ENCODE measurements around the gene RHOG.

The RHOG gene

DNA sequence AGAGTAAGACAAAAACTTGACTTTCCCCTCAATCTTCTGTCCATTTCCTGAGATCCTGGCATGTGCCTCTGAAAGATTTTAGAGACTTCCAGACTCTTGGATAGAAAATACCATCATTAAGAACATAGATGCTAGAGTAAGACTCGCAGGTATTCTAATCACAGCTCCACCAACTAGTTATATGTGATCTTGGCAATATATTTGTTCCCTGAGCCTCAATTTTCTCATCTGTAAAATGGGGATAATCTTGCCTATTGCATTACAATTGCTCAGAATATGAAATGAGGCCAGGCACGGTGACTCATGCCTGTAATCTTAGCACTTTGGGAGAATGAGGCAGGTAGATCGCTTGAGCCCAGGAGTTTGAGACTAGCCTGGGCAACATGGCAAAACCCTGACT lies 10.7 kb downstream of the RHOG start:
- H3K4me3 ChIP-seq (IDR thresholded peaks at IDR 0.05; ENCODE audit: insufficient read depth, low read depth, low read length) = no peak overlapping the region
- H3K27me3 ChIP-seq (ENCODE audit: insufficient read depth, low read depth) = no peaks in the 10 kb centered on the region
- H3K4me2 ChIP-seq = no peak overlapping the region
- no peak overlapping the region for H3K27ac ChIP-seq
- no peak overlapping the region for H2AFZ ChIP-seq (ENCODE audit: low read depth)
- H3K9ac ChIP-seq = no peak overlapping the region
- H3K36me3 ChIP-seq (ENCODE audit: insufficient read depth) = no peaks in the 10 kb centered on the region
- peaks cover 19% of the 10 kb centered on the region; the same call in 1 of the 2 replicates for H3K79me2 ChIP-seq (ENCODE audit: insufficient read depth, low read depth)
- H4K20me1 ChIP-seq (ENCODE audit: insufficient read depth) = no peaks in the 10 kb centered on the region
- no peak for TF ChIP-seq CTCF (conservative IDR thresholded peaks at IDR 0.05; ENCODE audit: low read depth, low read length)
- peaks cover 4% of the 10 kb centered on the region for H3K4me1 ChIP-seq (ENCODE audit: low read depth, poor library complexity, severe bottlenecking)

GRCh38 chr11:3827434-3828186 lies 13.1 kb downstream of the RHOG start:
- TF ChIP-seq CTCF (conservative IDR thresholded peaks at IDR 0.05; ENCODE audit: low read depth, low read length) = no peak
- H3K4me3 ChIP-seq (IDR thresholded peaks at IDR 0.05; ENCODE audit: insufficient read depth, low read depth, low read length) = no peak overlapping the region
- H3K36me3 ChIP-seq (ENCODE audit: insufficient read depth) = no peaks in the 10 kb centered on the region
- H3K27ac ChIP-seq = no peak overlapping the region
- H3K79me2 ChIP-seq (ENCODE audit: insufficient read depth, low read depth) = peaks cover under 1% of the 10 kb centered on the region; the same call in 1 of the 2 replicates
- no peaks in the 10 kb centered on the region for H3K4me1 ChIP-seq (ENCODE audit: low read depth, poor library complexity, severe bottlenecking)
- no peak overlapping the region for H3K4me2 ChIP-seq
- no peaks in the 10 kb centered on the region for H4K20me1 ChIP-seq (ENCODE audit: insufficient read depth)
- H2AFZ ChIP-seq (ENCODE audit: low read depth) = no peak overlapping the region
- no peak overlapping the region for H3K9ac ChIP-seq
- no peaks in the 10 kb centered on the region for H3K27me3 ChIP-seq (ENCODE audit: insufficient read depth, low read depth)

GRCh38 chr11:3826721-3827120 lies 14.0 kb downstream of the RHOG start:
- H3K4me2 ChIP-seq = no peak overlapping the region
- H3K27ac ChIP-seq = no peak overlapping the region
- H4K20me1 ChIP-seq (ENCODE audit: insufficient read depth) = no peaks in the 10 kb centered on the region
- no peaks in the 10 kb centered on the region for H3K79me2 ChIP-seq (ENCODE audit: insufficient read depth, low read depth)
- no peaks in the 10 kb centered on the region for H3K36me3 ChIP-seq (ENCODE audit: insufficient read depth)
- H2AFZ ChIP-seq (ENCODE audit: low read depth) = no peak overlapping the region
- no peaks in the 10 kb centered on the region for H3K27me3 ChIP-seq (ENCODE audit: insufficient read depth, low read depth)
- no peaks in the 10 kb centered on the region for H3K4me1 ChIP-seq (ENCODE audit: low read depth, poor library complexity, severe bottlenecking)
- H3K9ac ChIP-seq = no peak overlapping the region
- no peak overlapping the region for H3K4me3 ChIP-seq (IDR thresholded peaks at IDR 0.05; ENCODE audit: insufficient read depth, low read depth, low read length)
- no peak for TF ChIP-seq CTCF (conservative IDR thresholded peaks at IDR 0.05; ENCODE audit: low read depth, low read length)

DNA sequence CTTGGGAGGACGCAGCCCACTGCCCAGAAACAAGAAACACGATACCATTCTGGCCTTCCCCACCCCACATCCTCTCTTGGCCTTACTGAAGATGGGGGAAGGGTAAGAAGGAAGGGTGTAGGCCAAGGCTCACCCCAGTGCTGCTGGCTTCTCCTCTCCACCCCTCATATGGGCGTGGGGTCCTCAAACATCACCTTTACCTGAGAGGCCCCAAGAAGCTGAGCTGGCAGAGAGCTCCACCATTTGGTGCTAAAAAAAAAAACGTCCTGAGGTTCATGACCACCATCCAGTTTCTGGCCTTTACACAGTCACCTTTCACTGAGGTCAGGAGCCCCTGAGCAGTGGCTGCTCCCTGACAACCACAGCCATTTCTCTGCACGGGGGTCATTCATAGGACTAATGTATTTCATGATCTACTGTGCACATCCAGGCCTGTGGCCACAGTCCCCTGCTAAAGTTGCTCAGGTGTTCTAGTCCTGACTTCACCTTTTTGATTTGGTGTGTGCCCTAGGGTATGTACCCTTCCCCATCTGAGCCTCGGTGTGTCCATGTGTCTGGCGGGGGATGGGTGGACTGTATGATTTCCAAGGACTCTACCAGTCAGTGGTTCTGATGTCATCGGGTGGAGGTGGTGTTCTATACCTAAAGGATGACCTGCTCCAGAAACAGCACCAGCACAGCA lies 15.1 kb downstream of the RHOG start:
- Histone ChIP-seq H3K27ac (no peak overlapping the region), H3K9ac (no peak overlapping the region), H3K4me3 (IDR thresholded peaks at IDR 0.05; ENCODE audit: insufficient read depth, low read depth, low read length) (no peak overlapping the region), H3K79me2 (ENCODE audit: insufficient read depth, low read depth) (no peaks in the 10 kb centered on the region), H2AFZ (ENCODE audit: low read depth) (no peak overlapping the region), H3K4me1 (ENCODE audit: low read depth, poor library complexity, severe bottlenecking) (no peaks in the 10 kb centered on the region), H3K4me2 (no peak overlapping the region), H3K36me3 (ENCODE audit: insufficient read depth) (no peaks in the 10 kb centered on the region), H4K20me1 (ENCODE audit: insufficient read depth) (no peaks in the 10 kb centered on the region), H3K27me3 (ENCODE audit: insufficient read depth, low read depth) (no peaks in the 10 kb centered on the region)
- TF ChIP-seq CTCF (conservative IDR thresholded peaks at IDR 0.05; ENCODE audit: low read depth, low read length) = no peak

Measured in KMS-11 (cell line).